ENCODE data around the gene PLB1.
"Not testable (repeated sequence)": the region's sequence is repeated elsewhere in the genome, so short reads cannot be mapped to it uniquely, and the experiment has no call there.

The PLB1 gene

GRCh38 chr2:28465148-28465885 lies 30.5 kb upstream of the PLB1 start:
- no peak for DNase-seq

- no peak for DNase-seq
These were observed 26.6 kb upstream of the PLB1 start for GRCh38 chr2:28469304-28469703.

DNA sequence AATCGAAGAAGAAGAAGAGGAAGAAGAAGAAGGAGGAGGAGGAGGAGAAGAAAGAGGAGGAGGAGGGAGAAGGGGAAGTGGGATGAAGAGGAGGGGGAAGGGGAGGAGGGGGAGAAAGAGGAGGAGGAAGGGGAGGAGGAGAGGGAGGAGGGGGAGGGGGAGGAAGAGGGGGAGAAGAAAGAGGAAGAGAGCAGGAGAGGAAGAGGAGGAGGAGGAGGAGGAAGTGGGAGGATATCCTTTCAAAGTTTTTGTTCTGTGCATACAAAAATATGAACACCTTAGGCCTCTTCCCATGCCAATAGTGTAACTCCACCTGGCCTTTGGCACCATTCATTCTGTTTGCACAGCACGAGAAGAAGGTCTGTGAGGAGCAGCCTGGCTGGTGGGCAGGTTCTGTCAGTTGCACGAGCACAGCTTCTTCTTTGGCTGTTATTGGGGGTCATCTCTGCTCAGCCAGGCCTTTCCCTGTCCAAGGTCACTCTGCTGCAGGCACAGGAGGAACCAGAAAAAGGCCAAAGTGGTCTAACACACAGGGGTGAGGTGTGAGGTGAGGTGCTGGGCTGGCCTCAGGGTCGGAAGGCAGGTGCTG lies 25.8 kb upstream of the PLB1 start:
- no peak for DNase-seq

DNA sequence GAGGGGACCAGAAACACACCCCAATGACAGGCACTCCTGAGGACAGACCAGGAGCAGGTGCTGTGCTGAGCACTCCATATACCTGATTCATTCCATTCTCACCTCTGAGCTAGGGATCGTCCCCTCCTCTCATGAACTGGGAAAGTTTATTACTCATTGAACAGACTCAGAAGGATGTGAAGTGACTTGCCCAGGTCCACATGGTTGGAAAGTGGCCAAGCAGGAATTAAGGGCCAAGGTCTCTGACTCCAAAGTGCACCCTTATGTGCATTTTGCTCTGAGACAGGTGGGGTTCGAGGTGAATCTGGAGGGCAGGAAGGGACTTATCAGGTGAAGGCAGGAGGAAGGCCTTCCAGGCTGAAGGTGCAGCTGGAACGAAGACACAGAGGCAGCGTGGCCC lies 25.1 kb upstream of the PLB1 start:
- no peak for DNase-seq

- DNase-seq, result no peak
These were observed 24.6 kb upstream of the PLB1 start for GRCh38 chr2:28471214-28471613.

GRCh38 chr2:28471701-28472236 lies 24.1 kb upstream of the PLB1 start:
- no peak for DNase-seq

DNA sequence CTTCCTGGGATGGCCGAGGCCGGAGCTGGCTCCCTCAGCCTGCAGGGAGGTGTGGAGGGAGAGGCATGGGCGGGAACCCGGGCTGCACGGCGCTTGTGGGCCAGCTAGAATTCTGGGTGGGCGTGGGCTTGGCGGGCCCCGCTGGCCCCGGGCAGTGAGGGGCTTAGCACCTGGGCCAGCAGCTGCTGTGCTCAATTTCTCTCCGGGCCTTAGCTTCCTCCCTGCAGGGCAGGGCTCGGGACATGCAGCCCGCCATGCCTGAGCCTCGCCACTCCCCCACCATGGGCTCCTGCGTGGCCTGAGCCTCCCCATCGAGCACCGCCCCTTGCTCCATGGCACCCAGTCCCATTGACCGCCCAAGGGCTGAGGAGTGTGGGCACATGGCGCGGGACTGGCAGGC lies 23.2 kb upstream of the PLB1 start:
- DNase-seq, result not testable (repeated sequence)

GRCh38 chr2:28475088-28475595 lies 20.7 kb upstream of the PLB1 start:
- DNase-seq, result no peak

DNA sequence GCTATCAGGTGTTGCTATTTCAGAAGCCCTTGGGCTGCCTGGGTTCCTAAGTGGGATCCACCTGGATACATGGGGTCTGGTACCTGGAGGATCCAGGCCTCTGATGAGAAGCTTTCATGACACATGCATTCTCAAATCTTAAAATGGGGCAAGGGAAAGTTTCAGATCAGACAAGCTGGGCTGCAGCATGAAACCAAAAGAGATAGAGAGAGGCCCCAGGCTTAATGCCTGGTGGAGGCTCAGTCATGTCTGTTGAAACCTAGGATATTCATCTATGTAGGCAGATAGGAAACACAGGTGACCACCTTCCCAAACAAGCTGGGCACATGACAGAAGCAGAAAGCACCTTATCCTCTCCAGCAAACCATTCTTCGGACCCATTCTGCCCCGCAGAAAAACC lies 18.8 kb upstream of the PLB1 start:
- no peak for DNase-seq

DNA sequence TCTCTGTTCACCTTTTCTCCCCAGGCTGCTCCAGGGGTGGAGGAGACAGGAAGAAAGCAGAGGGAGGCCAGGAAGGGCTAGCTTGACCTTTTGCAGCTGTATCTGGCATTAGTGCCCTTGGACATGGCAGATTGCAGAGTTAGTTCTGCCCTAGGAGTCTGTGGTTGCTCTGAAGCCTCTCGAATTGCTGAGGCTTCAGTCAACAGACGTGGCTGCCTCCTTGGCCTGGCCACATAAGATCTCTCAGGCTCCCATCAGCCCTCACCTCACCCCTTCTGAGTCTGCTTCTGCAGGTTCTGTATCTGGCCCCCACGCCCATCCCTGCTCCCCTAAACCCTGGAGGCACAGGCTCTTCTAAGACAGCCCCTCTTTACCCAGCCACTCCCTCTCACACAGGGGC lies 18.2 kb upstream of the PLB1 start:
- DNase-seq, result no peak

DNA sequence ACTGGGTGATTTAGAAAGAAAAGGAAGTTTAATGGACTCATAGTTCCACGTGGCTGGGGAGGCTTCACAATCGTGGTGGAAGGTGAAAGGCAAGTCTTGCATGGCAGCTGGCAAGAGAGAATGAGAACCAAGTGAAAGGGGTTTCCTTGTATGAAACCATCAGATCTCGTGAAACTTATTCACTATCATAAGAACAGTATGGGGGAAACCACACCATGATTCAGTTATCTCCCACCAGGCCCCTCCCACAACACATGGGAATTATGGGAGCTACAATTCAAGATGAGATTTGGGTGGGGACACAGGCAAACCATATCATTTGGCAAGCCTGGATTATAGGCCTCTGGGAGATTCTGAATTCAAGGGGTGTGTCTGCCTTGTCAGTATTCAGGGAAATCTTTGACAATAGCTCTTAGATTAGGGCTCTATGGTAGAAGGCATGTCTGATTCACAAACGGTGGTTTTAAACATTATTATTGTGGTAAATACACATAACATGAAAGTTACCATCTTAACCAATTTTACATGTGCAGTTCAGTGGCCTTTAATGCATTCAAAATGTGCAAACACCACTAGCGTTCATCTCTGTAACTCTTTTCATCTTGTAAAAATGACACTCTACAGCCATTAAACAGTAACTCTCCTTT lies 15.3 kb upstream of the PLB1 start:
- DNase-seq, result no peak

DNA sequence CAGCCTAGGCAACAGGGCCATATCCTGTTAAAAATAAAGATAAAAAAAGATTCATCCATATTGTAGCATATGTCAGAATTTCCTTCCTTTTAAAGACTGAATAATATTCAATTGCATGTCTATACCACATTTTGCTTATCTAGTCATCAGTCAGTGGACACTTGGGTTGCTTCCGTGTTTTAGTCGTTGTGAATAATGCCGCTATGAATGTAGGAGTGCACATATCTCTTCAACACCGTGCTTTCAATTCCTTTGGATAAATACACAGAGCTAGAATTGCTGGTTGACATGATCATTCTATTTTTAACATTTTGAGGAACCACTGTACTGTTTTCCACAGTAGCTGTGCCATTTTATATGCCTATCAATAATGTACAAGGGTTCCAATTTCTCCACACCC lies 14.0 kb upstream of the PLB1 start:
- DNase-seq, result no peak

DNA sequence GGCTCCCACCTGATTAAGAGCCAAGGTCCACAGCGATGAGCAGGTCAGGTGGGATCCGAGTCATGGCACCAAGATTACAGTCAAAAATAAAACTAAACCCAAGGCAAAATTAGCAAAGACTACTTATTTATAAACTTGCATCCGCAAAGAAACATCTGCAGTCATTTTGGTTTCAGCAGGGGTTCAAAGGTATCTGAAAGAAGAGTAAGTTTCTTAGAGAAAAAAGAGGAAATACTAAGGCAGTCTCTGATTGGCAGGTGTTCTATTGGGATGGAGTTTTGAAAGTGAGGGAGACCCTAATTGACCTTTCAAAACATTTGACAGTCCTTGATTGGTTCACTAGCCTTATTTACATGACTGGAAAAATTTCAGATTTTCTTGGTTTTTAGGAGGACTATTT lies 11.0 kb upstream of the PLB1 start:
- no peak for DNase-seq

GRCh38 chr2:28486526-28486925 lies 9.3 kb upstream of the PLB1 start:
- no peak for DNase-seq

- no peak for DNase-seq
These were observed 8.6 kb upstream of the PLB1 start for GRCh38 chr2:28487258-28487657.

DNA sequence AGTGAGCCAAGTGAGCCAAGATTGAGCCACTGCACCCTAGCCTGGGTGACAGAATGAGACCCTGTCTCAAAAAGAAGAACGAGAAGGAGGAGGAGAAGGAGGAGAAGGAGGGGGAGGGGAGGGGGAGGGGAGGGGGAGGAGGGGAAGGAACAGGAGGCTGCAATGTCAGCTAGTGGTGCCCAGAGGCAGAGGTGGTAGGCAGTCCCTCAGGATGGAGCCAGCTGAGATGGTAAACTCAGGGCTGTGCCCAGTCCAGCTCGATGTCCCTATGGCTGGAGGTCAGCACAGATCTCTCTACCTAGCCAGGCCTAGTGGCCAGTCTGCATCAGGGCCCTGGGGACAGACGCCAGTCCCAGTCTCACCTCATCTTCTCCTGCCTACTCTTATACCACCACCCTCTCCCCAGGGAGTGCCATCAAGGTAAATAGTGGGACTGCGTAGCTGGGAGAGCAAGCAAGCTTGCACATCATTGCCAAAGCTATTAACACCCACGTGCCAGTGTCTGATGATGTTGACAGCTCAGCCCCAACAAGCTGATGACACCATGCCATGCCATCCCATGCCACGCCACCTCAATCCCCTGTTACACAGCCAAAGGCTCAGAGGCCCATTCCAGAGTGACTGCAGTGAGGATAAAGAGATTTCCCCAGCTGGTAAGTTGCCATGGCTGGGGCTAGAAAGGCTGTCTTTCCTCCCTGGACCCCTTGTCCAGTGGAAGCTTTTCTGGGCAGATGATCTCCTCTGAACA lies 7.6 kb upstream of the PLB1 start:
- no peak for DNase-seq

DNA sequence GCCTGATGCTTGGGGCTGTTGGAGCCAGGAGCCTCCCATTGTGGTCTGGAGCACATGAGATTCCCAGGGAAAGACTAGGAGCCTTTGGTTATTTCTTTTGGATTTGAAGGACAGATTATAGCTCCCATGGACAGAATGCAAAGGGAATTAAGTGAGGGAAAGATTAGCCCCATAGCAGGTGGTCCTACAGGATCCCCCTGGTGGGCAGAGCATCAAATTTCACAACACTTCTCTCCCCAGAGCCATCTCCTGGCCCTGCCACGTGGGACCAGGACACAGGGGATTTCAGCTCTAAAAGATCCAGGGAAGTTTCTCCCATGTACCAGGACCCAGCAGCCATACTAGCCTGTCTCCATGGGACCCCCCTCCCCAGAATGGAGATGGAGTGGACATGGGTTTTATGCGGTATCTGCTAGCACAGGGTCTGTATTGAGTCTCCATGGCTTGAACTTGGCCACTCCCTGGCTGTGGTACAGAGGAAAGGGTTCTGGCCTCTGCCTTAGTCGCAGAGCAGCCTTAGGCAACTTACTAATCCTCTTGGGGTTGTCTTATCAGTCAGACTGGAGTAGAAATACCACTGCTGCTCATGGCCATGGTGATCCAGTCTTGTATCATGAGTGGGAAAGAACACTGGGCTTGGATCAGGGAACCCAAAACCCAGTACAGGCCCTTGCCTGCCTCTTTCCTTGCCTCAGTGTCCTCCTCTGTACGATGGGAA lies 6.8 kb upstream of the PLB1 start:
- DNase-seq, result no peak

GRCh38 chr2:28490558-28490957 lies 5.3 kb upstream of the PLB1 start:
- DNase-seq, result no peak

GRCh38 chr2:28492282-28492681 lies 3.6 kb upstream of the PLB1 start:
- no peak for DNase-seq

GRCh38 chr2:28493636-28494035 lies 2.2 kb upstream of the PLB1 start:
- no peak for DNase-seq

- DNase-seq, result no peak
These were observed 921 bp downstream of the PLB1 start for GRCh38 chr2:28496781-28497180.

DNA sequence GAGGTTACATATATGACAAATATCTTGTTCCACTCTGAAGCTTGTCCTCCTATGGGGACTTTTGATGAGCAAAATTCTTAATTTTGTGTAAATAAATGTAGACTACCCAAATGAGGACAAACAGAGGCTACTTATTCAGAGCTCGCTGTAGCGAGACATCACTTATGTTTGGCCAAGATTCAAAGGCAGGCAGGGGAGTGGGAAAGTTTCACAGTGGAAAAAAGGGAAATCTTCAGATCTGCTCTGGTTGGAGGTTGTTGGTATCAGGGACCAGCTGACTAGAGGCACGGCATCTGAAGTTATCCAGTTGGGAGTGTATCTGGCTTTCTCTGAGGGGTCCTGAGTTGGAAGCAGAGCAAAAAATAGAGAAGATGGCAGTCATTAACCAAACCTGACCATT lies 1.3 kb downstream of the PLB1 start:
- DNase-seq, result no peak

GRCh38 chr2:28499282-28499681 lies 3.4 kb downstream of the PLB1 start:
- no peak for DNase-seq
